Measurements from ENCODE around the gene JADE2.

JADE2 gene

GRCh38 chr5:134506054-134507039 is 19.1 kb upstream of the JADE2 start:
- H3K4me3 Mint-ChIP-seq = no peak overlapping the region
- TF ChIP-seq CTCF (IDR thresholded peaks at IDR 0.05; ENCODE audit: unreplicated experiment in 3 of 3) = no peak
- no peaks in the 10 kb centered on the region for H3K9me3 Mint-ChIP-seq
- peaks cover 4% of the 10 kb centered on the region for H3K27me3 Mint-ChIP-seq (ENCODE audit: low read depth)
- peaks cover 7% of the 10 kb centered on the region for H3K4me1 Mint-ChIP-seq
- no peaks in the 10 kb centered on the region for H3K36me3 Mint-ChIP-seq (ENCODE audit: low read depth)
- H3K27ac Mint-ChIP-seq = peak overlapping the region in 2 of 3 experiments; percentile 63 to 81

GRCh38 chr5:134507452-134507851 is 18.0 kb upstream of the JADE2 start:
- H3K9me3 Mint-ChIP-seq = no peaks in the 10 kb centered on the region
- TF ChIP-seq CTCF (IDR thresholded peaks at IDR 0.05; ENCODE audit: unreplicated experiment in 3 of 3) = no peak
- H3K27ac Mint-ChIP-seq = peak overlapping the region in 2 of 3 experiments; percentile 30 to 39
- H3K4me3 Mint-ChIP-seq = peak overlapping the region in 1 of 3 experiments; percentile 18
- no peaks in the 10 kb centered on the region for H3K36me3 Mint-ChIP-seq (ENCODE audit: low read depth)
- H3K27me3 Mint-ChIP-seq (ENCODE audit: low read depth) = peaks cover 4% of the 10 kb centered on the region
- peaks cover 13% of the 10 kb centered on the region for H3K4me1 Mint-ChIP-seq

- H3K27me3 Mint-ChIP-seq (ENCODE audit: low read depth) = peaks cover 4% of the 10 kb centered on the region
- no peak for TF ChIP-seq CTCF (IDR thresholded peaks at IDR 0.05; ENCODE audit: unreplicated experiment in 3 of 3)
- peaks cover 13% of the 10 kb centered on the region for H3K4me1 Mint-ChIP-seq
Observed at GRCh38 chr5:134508521-134509195, 16.8 kb upstream of the JADE2 start.

DNA sequence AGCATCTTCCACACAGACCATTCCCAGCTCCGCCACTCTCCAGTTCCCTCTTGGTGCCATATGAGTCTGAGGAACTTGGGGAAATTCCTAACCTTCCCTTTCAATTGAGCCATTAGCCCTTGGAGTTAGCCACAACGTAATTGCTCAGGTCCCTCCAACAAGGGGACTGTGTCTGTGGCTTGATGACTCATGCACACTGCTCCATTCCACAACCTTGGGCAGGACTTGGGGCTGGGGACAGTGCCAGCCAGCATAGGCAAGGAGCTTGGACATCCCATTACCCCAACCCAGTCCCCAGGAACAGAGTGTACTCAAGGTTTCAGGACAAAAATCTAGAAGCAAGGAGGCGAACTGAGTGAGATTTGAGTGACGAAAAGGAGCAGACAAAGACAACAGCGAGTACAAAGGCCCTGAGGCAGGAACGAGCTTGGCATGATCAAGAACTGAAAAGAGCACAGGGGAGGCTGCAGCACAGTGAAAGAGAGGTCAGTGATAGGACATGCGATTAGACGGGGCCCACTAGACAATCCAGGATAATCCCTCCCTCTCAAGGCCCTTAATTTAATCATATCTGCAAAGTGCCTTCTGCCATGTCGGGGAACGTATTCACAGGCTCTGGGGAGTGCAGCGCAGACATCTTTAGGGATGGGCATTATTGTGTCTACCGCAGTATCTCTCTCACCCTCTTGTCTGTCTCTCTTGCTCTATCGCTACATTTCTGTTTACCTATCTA is 16.0 kb upstream of the JADE2 start:
- Mint-ChIP-seq H3K9me3 (no peaks in the 10 kb centered on the region), H3K4me1 (peaks cover 13% of the 10 kb centered on the region), H3K4me3 (no peak overlapping the region), H3K27me3 (ENCODE audit: low read depth) (peaks cover 4% of the 10 kb centered on the region), H3K27ac (no peak overlapping the region), H3K36me3 (ENCODE audit: low read depth) (no peaks in the 10 kb centered on the region)
- TF ChIP-seq CTCF (IDR thresholded peaks at IDR 0.05; ENCODE audit: unreplicated experiment in 3 of 3) = no peak

More at GRCh38 chr5:134508521-134509195, 16.8 kb upstream of the JADE2 start:
- no peak overlapping the region for H3K27ac Mint-ChIP-seq
- no peak overlapping the region for H3K4me3 Mint-ChIP-seq
- H3K36me3 Mint-ChIP-seq (ENCODE audit: low read depth) = no peaks in the 10 kb centered on the region
- no peaks in the 10 kb centered on the region for H3K9me3 Mint-ChIP-seq

GRCh38 chr5:134510970-134511795 is 14.3 kb upstream of the JADE2 start:
- peaks cover 4% of the 10 kb centered on the region for H3K27me3 Mint-ChIP-seq (ENCODE audit: low read depth)
- peaks cover 13% of the 10 kb centered on the region for H3K4me1 Mint-ChIP-seq
- no peaks in the 10 kb centered on the region for H3K9me3 Mint-ChIP-seq
- H3K36me3 Mint-ChIP-seq (ENCODE audit: low read depth) = no peaks in the 10 kb centered on the region
- H3K4me3 Mint-ChIP-seq = no peak overlapping the region
- peak overlapping the region; percentile 44 to 93 (median 78) for H3K27ac Mint-ChIP-seq
- TF ChIP-seq CTCF (IDR thresholded peaks at IDR 0.05; ENCODE audit: unreplicated experiment in 3 of 3) = no peak
